Ishikawa (cell line): ENCODE results near the gene CISTR.

Experiments
- EGR1 ChIP-seq: IDR thresholded peaks from 2 replicates; pipeline ENCODE4 v1.6.1; 2012
- REST ChIP-seq: IDR thresholded peaks from 2 replicates; pipeline ENCODE4 v1.6.1; 2012; ENCODE audit warnings: low read depth, mild to moderate bottlenecking
- TEAD4 ChIP-seq: IDR thresholded peaks from 2 replicates; pipeline ENCODE4 v1.6.1; 2012

GRCh38 chr12:53736592-53736991, 15.2 kb downstream of the CISTR start:
- TF ChIP-seq TEAD4 = no peak
- no peak for TF ChIP-seq EGR1
- TF ChIP-seq REST = no peak
